ENCODE measurements around the gene ATP5PB.

DNA sequence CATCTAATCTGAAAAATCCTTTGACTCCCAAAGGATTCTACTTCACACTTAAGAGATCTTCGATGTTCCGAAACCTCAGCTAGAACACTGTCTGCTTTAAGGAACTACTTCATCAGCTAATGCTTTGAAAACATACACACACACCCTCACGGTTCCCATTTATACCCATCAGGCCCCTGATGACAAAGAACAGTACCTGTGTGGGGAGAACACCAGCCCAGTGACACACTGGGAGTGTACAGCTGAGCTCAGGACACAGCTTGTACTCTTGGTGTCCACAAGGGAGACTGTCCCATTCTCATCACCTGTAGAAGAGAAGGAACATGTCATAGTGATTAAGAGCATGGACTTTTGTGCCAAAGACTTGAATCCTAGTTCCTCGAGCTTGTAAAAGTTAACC, 6.8 kb upstream of the ATP5PB start:
- TF ChIP-seq CTCF (optimal IDR thresholded peaks at IDR 0.05 in 1 of 3, IDR thresholded peaks at IDR 0.05 in 1 of 3, conservative IDR thresholded peaks at IDR 0.05 in 1 of 3; ENCODE audit: extremely low read depth in 1 of 3, insufficient read depth in 2 of 3, low read length in 3 of 3) (no peak), EZH2 (IDR thresholded peaks at IDR 0.05; ENCODE audit: low read length) (no peak)
